ENCODE results near the gene CPLX1.

DNA sequence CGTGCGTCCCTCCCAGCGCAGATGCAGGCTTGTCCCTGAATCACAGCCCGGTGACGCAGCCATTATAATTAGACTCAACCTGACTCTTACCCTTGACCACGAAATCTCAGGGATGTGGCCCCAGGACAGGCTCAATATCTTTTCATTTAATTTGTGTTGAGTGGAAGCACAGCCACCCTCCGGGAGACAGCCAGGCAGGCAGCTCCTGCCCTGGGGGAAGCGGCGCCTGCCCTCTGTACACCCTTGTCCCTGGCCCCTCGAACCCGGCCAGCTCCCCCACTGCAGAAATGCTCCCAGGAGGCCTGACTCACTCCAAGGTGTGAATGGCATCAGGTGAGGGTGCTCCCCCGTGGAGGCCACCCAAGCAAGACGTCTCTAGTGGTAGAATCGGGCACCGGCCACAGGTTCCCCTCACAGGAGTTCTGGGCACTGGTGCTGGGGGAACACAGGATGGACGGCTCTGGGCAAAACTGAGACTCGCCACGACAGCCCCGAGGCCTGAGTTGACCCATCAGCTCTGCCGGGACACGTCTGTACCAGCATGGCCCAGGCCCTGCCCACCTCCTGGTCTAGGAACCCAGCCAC, 2.7 kb downstream of the CPLX1 start:
- TF ChIP-seq, protein P1, sequence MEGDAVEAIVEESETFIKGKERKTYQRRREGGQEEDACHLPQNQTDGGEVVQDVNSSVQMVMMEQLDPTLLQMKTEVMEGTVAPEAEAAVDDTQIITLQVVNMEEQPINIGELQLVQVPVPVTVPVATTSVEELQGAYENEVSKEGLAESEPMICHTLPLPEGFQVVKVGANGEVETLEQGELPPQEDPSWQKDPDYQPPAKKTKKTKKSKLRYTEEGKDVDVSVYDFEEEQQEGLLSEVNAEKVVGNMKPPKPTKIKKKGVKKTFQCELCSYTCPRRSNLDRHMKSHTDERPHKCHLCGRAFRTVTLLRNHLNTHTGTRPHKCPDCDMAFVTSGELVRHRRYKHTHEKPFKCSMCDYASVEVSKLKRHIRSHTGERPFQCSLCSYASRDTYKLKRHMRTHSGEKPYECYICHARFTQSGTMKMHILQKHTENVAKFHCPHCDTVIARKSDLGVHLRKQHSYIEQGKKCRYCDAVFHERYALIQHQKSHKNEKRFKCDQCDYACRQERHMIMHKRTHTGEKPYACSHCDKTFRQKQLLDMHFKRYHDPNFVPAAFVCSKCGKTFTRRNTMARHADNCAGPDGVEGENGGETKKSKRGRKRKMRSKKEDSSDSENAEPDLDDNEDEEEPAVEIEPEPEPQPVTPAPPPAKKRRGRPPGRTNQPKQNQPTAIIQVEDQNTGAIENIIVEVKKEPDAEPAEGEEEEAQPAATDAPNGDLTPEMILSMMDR (optimal IDR thresholded peaks at IDR 0.05 in 1 of 3, IDR thresholded peaks at IDR 0.05 in 1 of 3, conservative IDR thresholded peaks at IDR 0.05 in 1 of 3; ENCODE audit: extremely low read depth in 1 of 3, insufficient read depth in 2 of 3, low read length in 3 of 3) = no peak
- TF ChIP-seq EZH2 (IDR thresholded peaks at IDR 0.05; ENCODE audit: low read length) = no peak

All from keratinocyte (primary cell).